Right lobe of liver (tissue), 6 donors: ENCODE data around the gene HINT1. TPM values are rescaled to one million over a fixed set of nuclear protein-coding genes. Genes with fewer than 3 reads are reported as not detected.

Experiments used
- ATAC-seq, 4 donors: fragments of 200-7000 bp; cut with Tn5 transposase; one replicate each; pipeline ENCODE4 v1.9.1; 2020; ENCODE audit warnings: mild to moderate bottlenecking in 4 of 4, moderate library complexity in 4 of 4
- DNase-seq, 3 donors: peaks; one replicate each; pipeline ENCODE4 v3.0.0-alpha.2; 2020
- H3K27ac ChIP-seq, 3 donors: fragments of 200-600 bp; one replicate each; pipeline ENCODE4 v1.8.0; 2022
- H3K27me3 ChIP-seq, 2 donors: fragments of 200-600 bp; one replicate each; pipeline ENCODE4 v1.8.0; 2022
- H3K36me3 ChIP-seq, 4 donors: fragments of 200-600 bp; sonication (generic) in 1 of 4; one replicate each; pipeline versions ENCODE4 v1.5.1 to v1.8.0; 2017 to 2022; ENCODE audit warnings: control low read depth in 1 of 4
- H3K4me1 ChIP-seq, 4 donors: fragments of 200-600 bp; sonication (generic) in 1 of 4; one replicate each; pipeline versions ENCODE4 v1.5.1 to v1.8.0; 2017 to 2022; ENCODE audit warnings: control low read depth in 1 of 4
- H3K4me3 ChIP-seq, 3 donors: fragments of 200-600 bp; one replicate each; pipeline ENCODE4 v1.8.0; 2022
- H3K9me3 ChIP-seq, 4 donors: fragments of 200-600 bp; sonication (generic) in 1 of 4; one replicate each; pipeline versions ENCODE4 v1.5.1 to v1.8.0; 2017 to 2022; ENCODE audit warnings: control low read depth in 1 of 4
- CTCF ChIP-seq, 4 donors: fragments of 200-600 bp in 3 of 4; fragments of 450-650 bp in 1 of 4; IDR thresholded peaks; one replicate each; pipeline versions ENCODE4 v1.5.1 to v1.8.0; 2016 to 2022; ENCODE audit warnings: antibody characterized with exemption in 4 of 4, mild to moderate bottlenecking in 2 of 4
- POLR2A ChIP-seq: fragments of 450-650 bp; IDR thresholded peaks from one replicate; pipeline ENCODE4 v1.6.1; 2017; ENCODE audit warnings: antibody characterized with exemption, mild to moderate bottlenecking
- WGBS: methylation state at CpG from one replicate; pipeline ENCODE4 v1.1.6; 2018; ENCODE audit warnings: low coverage, low lambda C conversion rate; ENCODE audit not compliant: insufficient coverage; ENCODE audit errors: missing lambda C conversion rate; 5-methylcytosine and 5-hydroxymethylcytosine counted together
- intact Hi-C, 2 donors: fragments of 100-400 bp; cut with DNase I; formaldehyde crosslinking; loops; one replicate each; pipeline versions ENCODE4 v1.11.2 to v1.14.1; 2022
- total RNA-seq, 6 experiments: library from RNA; depleted of rRNA in 2 of 6; stranded (reverse); fragments of >200 nt in 2 of 6; fragmentation: NEBNext Ultra II Directional in 3 of 6; extraction: Animal tissue kit (Norgen Biotek cat#: 25700) in 3 of 6; gene quantifications; one replicate each; pipeline versions ENCODE4 v1.1.0 to v1.2.4, GENCODE V29; 2016 to 2023
- donor health status: DM: no; HTN: yes; CAD: no.
- donor health status: DM: no; HTN: no; CAD: no.
- donor health status: DM: no; HTN: no; CAD: no.
- donor health status: DM: no; HTN: yes; CAD: no.
- donor health status: DM: no; HTN: yes; CAD: no.

Gene HINT1
- total RNA-seq, 6 experiments from 2014 or later, result 145 to 246 (median 196) TPM

- no peak overlapping the region for H3K4me3 ChIP-seq
- ATAC-seq (no peak), DNase-seq (no peak)
- no peaks in the 10 kb centered on the region for H3K36me3 ChIP-seq
- intact Hi-C loops, result no loop called here
- H3K4me1 ChIP-seq, result no peaks in the 10 kb centered on the region
- no peaks in the 10 kb centered on the region for H3K9me3 ChIP-seq
- no peak overlapping the region for H3K27ac ChIP-seq
- H3K27me3 ChIP-seq, result no peaks in the 10 kb centered on the region
- TF ChIP-seq POLR2A (no peak), CTCF (IDR thresholded peaks at IDR 0.05) (no peak)
Measured at GRCh38 chr5:131210151-131210510, 45.1 kb upstream of the HINT1 start.

GRCh38 chr5:131209506-131210150 lies 44.6 kb upstream of the HINT1 start:
- Histone ChIP-seq H3K4me1 (no peaks in the 10 kb centered on the region), H3K4me3 (no peak overlapping the region), H3K27ac (no peak overlapping the region), H3K9me3 (no peaks in the 10 kb centered on the region), H3K27me3 (no peaks in the 10 kb centered on the region), H3K36me3 (no peaks in the 10 kb centered on the region)
- WGBS, result 43% methylated on average over 6 of the region's 6 CpGs
- TF ChIP-seq CTCF (IDR thresholded peaks at IDR 0.05), result no peak
- TF ChIP-seq POLR2A, result no peak
- peak; percentile 53 to 78 (median 65) for ATAC-seq
- DNase-seq, result no peak
- intact Hi-C loops, result no loop called here

GRCh38 chr5:131209175-131209505 lies 44.1 kb upstream of the HINT1 start:
- H3K27ac ChIP-seq, result no peak overlapping the region
- intact Hi-C loops, result no loop called here
- no peaks in the 10 kb centered on the region for H3K9me3 ChIP-seq
- no peak for TF ChIP-seq POLR2A
- TF ChIP-seq CTCF (IDR thresholded peaks at IDR 0.05), result no peak
- no peaks in the 10 kb centered on the region for H3K36me3 ChIP-seq
- WGBS, result 63% methylated on average over 1 of the region's 1 CpG
- no peaks in the 10 kb centered on the region for H3K4me1 ChIP-seq
- H3K27me3 ChIP-seq, result no peaks in the 10 kb centered on the region
- ATAC-seq, result no peak
- no peak overlapping the region for H3K4me3 ChIP-seq
- no peak for DNase-seq

GRCh38 chr5:131206772-131207171 lies 41.7 kb upstream of the HINT1 start:
- no peaks in the 10 kb centered on the region for H3K4me1 ChIP-seq
- WGBS, result 36% methylated on average over 1 of the region's 1 CpG
- ATAC-seq, result peak in 2 of 4 donors; percentile 74 to 85

More at GRCh38 chr5:131206772-131207171, 41.7 kb upstream of the HINT1 start:
- H3K4me3 ChIP-seq, result no peak overlapping the region
- intact Hi-C loops, result no loop called here
- H3K9me3 ChIP-seq, result no peaks in the 10 kb centered on the region
- H3K36me3 ChIP-seq, result no peaks in the 10 kb centered on the region
- no peak overlapping the region for H3K27ac ChIP-seq
- no peak for DNase-seq
- no peaks in the 10 kb centered on the region for H3K27me3 ChIP-seq
- TF ChIP-seq CTCF (IDR thresholded peaks at IDR 0.05) (no peak), POLR2A (no peak)
